HEK293 (cell line): ENCODE results near the gene KCTD2.

Source experiments
- AEBP2 ChIP-seq: fragments of 450-650 bp; formaldehyde crosslinking; IDR thresholded peaks from 2 replicates; pipeline ENCODE4 v1.5.1; 2016; ENCODE audit warnings: missing biosample characterization, missing genetic modification characterization, borderline replicate concordance
- GLIS1 ChIP-seq: fragments of 450-650 bp; formaldehyde crosslinking; IDR thresholded peaks from 2 replicates; pipeline ENCODE4 v1.5.1; 2016; ENCODE audit warnings: missing biosample characterization, missing genetic modification characterization
- INSM2 ChIP-seq: fragments of 450-650 bp; formaldehyde crosslinking; IDR thresholded peaks from 2 replicates; pipeline ENCODE4 v1.5.1; 2016; ENCODE audit warnings: missing biosample characterization, missing genetic modification characterization
- KLF8 ChIP-seq: fragments of 450-650 bp; formaldehyde crosslinking; IDR thresholded peaks from 2 replicates; pipeline ENCODE4 v1.5.1; 2016; ENCODE audit warnings: missing biosample characterization, missing genetic modification characterization
- PRDM10 ChIP-seq: fragments of 450-650 bp; formaldehyde crosslinking; IDR thresholded peaks from 2 replicates; pipeline ENCODE4 v1.5.1; 2016; ENCODE audit warnings: missing biosample characterization, missing genetic modification characterization
- REPIN1 ChIP-seq: fragments of 450-650 bp; formaldehyde crosslinking; IDR thresholded peaks from 2 replicates; pipeline ENCODE4 v1.5.1; 2017; ENCODE audit warnings: missing biosample characterization, missing genetic modification characterization, low read depth
- SETDB1 ChIP-seq: IDR thresholded peaks from one replicate; pipeline ENCODE4 v1.6.1; 2017; ENCODE audit warnings: mild to moderate bottlenecking, low read length, moderate library complexity, mixed read lengths; ENCODE audit not compliant: insufficient read length
- SP2 ChIP-seq: fragments of 450-650 bp; formaldehyde crosslinking; IDR thresholded peaks from 2 replicates; pipeline ENCODE4 v1.5.1; 2016; ENCODE audit warnings: missing biosample characterization, missing genetic modification characterization
- ZBTB8A ChIP-seq: fragments of 450-650 bp; formaldehyde crosslinking; IDR thresholded peaks from 2 replicates; pipeline ENCODE4 v1.5.1; 2016; ENCODE audit warnings: missing biosample characterization, missing genetic modification characterization
- ZFHX2 ChIP-seq: fragments of 450-650 bp; formaldehyde crosslinking; conservative IDR thresholded peaks from 2 replicates; pipeline ENCODE4 v1.5.1; 2016; ENCODE audit warnings: missing biosample characterization, missing genetic modification characterization
- ZNF10 ChIP-seq: fragments of 450-650 bp; formaldehyde crosslinking; IDR thresholded peaks from 2 replicates; pipeline ENCODE4 v1.5.1; 2017; ENCODE audit warnings: missing biosample characterization, missing genetic modification characterization
- ZNF2 ChIP-seq: fragments of 450-650 bp; formaldehyde crosslinking; IDR thresholded peaks from 2 replicates; pipeline ENCODE4 v1.5.1; 2016; ENCODE audit warnings: missing biosample characterization, missing genetic modification characterization
- ZNF280C ChIP-seq: fragments of 450-650 bp; formaldehyde crosslinking; IDR thresholded peaks from 2 replicates; pipeline ENCODE4 v1.5.1; 2016; ENCODE audit warnings: missing biosample characterization, missing genetic modification characterization
- ZNF341 ChIP-seq: fragments of 450-650 bp; formaldehyde crosslinking; IDR thresholded peaks from 2 replicates; pipeline ENCODE4; 2016; ENCODE audit warnings: low read depth, missing biosample characterization, missing genetic modification characterization
- ZNF391 ChIP-seq: fragments of 450-650 bp; formaldehyde crosslinking; IDR thresholded peaks from 2 replicates; pipeline ENCODE4 v1.5.1; 2016; ENCODE audit warnings: low read depth, missing biosample characterization, missing genetic modification characterization, borderline replicate concordance
- ZNF423 ChIP-seq: fragments of 450-650 bp; formaldehyde crosslinking; IDR thresholded peaks from 2 replicates; pipeline ENCODE4 v1.5.1; 2016; ENCODE audit warnings: missing biosample characterization, missing genetic modification characterization
- ZNF488 ChIP-seq: fragments of 450-650 bp; formaldehyde crosslinking; IDR thresholded peaks from 2 replicates; pipeline ENCODE4 v1.5.1; 2016; ENCODE audit warnings: missing biosample characterization, missing genetic modification characterization
- ZNF514 ChIP-seq: fragments of 450-650 bp; formaldehyde crosslinking; IDR thresholded peaks from 2 replicates; pipeline ENCODE4 v1.5.1; 2016; ENCODE audit warnings: missing biosample characterization, missing genetic modification characterization
- ZNF571 ChIP-seq: fragments of 450-650 bp; formaldehyde crosslinking; IDR thresholded peaks from 2 replicates; pipeline ENCODE4 v1.5.0; 2017; ENCODE audit warnings: missing biosample characterization, missing genetic modification characterization
- ZNF580 ChIP-seq: fragments of 450-650 bp; formaldehyde crosslinking; IDR thresholded peaks from 2 replicates; pipeline ENCODE4 v1.5.1; 2016; ENCODE audit warnings: missing biosample characterization, missing genetic modification characterization
- ZNF600 ChIP-seq: fragments of 450-650 bp; formaldehyde crosslinking; IDR thresholded peaks from 2 replicates; pipeline ENCODE4 v1.5.1; 2016; ENCODE audit warnings: missing biosample characterization, missing genetic modification characterization
- ZNF624 ChIP-seq: fragments of 450-650 bp; formaldehyde crosslinking; IDR thresholded peaks from 2 replicates; pipeline ENCODE4 v1.5.1; 2017; ENCODE audit warnings: missing biosample characterization, missing genetic modification characterization
- ZNF660 ChIP-seq: fragments of 450-650 bp; IDR thresholded peaks from 2 replicates; pipeline ENCODE4 v1.5.1; 2018; ENCODE audit warnings: missing biosample characterization, mild to moderate bottlenecking, missing genetic modification characterization
- ZNF837 ChIP-seq: fragments of 450-650 bp; formaldehyde crosslinking; IDR thresholded peaks from 2 replicates; pipeline ENCODE4 v1.5.1; 2016; ENCODE audit warnings: missing biosample characterization, missing genetic modification characterization
- ZSCAN18 ChIP-seq: fragments of 450-650 bp; formaldehyde crosslinking; IDR thresholded peaks from 2 replicates; pipeline ENCODE4 v1.5.1; 2016; ENCODE audit warnings: missing biosample characterization, missing genetic modification characterization

KCTD2 gene

GRCh38 chr17:75012346-75013091, 34.5 kb upstream of the KCTD2 start, which contains the start of gene MRPL58 (continued):
- TF ChIP-seq ZNF280C (tag by site-specific recombination) (no peak), ZNF391 (tag by site-specific recombination) (peak; percentile 47; the same call in 1 of the 2 replicates), ZNF10 (no peak; the same call in 1 of the 2 replicates), SETDB1 (no peak), ZNF423 (tag by site-specific recombination) (peak; percentile 11; the same call in 1 of the 2 replicates), REPIN1 (peak; percentile 72; the same call in 1 of the 2 replicates), ZNF2 (tag by site-specific recombination) (no peak; the same call in 1 of the 2 replicates), ZNF660 (peak; percentile 97), ZBTB8A (tag by site-specific recombination) (peak; percentile 75), ZNF600 (tag by site-specific recombination) (peak; percentile 36), KLF8 (peak; percentile 85; the same call in 1 of the 2 replicates), PRDM10 (tag by site-specific recombination) (peak; percentile 65), ZNF837 (tag by site-specific recombination) (no peak), INSM2 (peak; percentile 74), GLIS1 (tag by site-specific recombination) (peak; percentile 44; the same call in 1 of the 2 replicates), SP2 (tag by site-specific recombination) (peak; percentile 85), ZNF488 (no peak), ZNF580 (tag by site-specific recombination) (peak; percentile 93), ZSCAN18 (tag by site-specific recombination) (no peak), ZNF624 (tag by site-specific recombination) (no peak), ZNF571 (tag by site-specific recombination) (no peak), ZNF341 (no peak), AEBP2 (tag by site-specific recombination) (no peak), ZFHX2 (tag by site-specific recombination) (peak; percentile 70), ZNF514 (tag by site-specific recombination) (no peak)
